Colonic mucosa (tissue), 4 donors: Measurements from ENCODE around the gene LRRFIP1. TPM values are rescaled to one million over a fixed set of nuclear protein-coding genes. Genes with fewer than 3 reads are reported as not detected.
"Not testable (repeated sequence)": the region's sequence is repeated elsewhere in the genome, so short reads cannot be mapped to it uniquely, and the experiment has no call there.

Experiments
- DNase-seq: peaks from one replicate; pipeline ENCODE4 v3.0.0-alpha.2; 2020
- H3K27ac ChIP-seq: fragments of 200-600 bp; one replicate; pipeline ENCODE4 v1.8.0; 2021
- H3K27me3 ChIP-seq: fragments of 200-600 bp; one replicate; pipeline ENCODE4 v1.8.0; 2021
- H3K36me3 ChIP-seq: fragments of 200-600 bp; one replicate; pipeline ENCODE4 v1.8.0; 2021
- H3K4me1 ChIP-seq: fragments of 200-600 bp; one replicate; pipeline ENCODE4 v1.8.0; 2021; ENCODE audit warnings: mild to moderate bottlenecking
- H3K4me3 ChIP-seq: fragments of 200-600 bp; one replicate; pipeline ENCODE4 v1.8.0; 2021
- H3K9ac ChIP-seq, 2 donors: one replicate each; pipeline ENCODE4 v1.7.0; 2013; ENCODE audit warnings: control low read depth in 2 of 2, low read depth in 2 of 2, low read length in 2 of 2
- H3K9me3 ChIP-seq: fragments of 200-600 bp; one replicate; pipeline ENCODE4 v1.8.0; 2021
- intact Hi-C: fragments of 100-400 bp; cut with DNase I; formaldehyde crosslinking; loops from one replicate; pipeline ENCODE4 v1.14.1; 2022
- total RNA-seq, 2 donors: library from RNA; stranded (reverse); fragmentation: NEBNext Ultra II Directional in 1 of 2; extraction: Animal tissue kit (Norgen Biotek cat#: 25700) in 1 of 2; gene quantifications; one replicate each; pipeline ENCODE4 v1.2.1, GENCODE V29; 2021
- TF ChIP-seq, protein P1 (sequence below): fragments of 200-600 bp; IDR thresholded peaks from one replicate; pipeline ENCODE4 v1.8.0; 2022; ENCODE audit warnings: antibody characterized with exemption, mild to moderate bottlenecking
- donor health status: healthy.
- donor health status: DM: no; HTN: no; CAD: no.
- donor health status: DM: no; HTN: no; CAD: no.

LRRFIP1 gene
- total RNA-seq, 2 donors from 2014 or later = 114 to 133 TPM

DNA sequence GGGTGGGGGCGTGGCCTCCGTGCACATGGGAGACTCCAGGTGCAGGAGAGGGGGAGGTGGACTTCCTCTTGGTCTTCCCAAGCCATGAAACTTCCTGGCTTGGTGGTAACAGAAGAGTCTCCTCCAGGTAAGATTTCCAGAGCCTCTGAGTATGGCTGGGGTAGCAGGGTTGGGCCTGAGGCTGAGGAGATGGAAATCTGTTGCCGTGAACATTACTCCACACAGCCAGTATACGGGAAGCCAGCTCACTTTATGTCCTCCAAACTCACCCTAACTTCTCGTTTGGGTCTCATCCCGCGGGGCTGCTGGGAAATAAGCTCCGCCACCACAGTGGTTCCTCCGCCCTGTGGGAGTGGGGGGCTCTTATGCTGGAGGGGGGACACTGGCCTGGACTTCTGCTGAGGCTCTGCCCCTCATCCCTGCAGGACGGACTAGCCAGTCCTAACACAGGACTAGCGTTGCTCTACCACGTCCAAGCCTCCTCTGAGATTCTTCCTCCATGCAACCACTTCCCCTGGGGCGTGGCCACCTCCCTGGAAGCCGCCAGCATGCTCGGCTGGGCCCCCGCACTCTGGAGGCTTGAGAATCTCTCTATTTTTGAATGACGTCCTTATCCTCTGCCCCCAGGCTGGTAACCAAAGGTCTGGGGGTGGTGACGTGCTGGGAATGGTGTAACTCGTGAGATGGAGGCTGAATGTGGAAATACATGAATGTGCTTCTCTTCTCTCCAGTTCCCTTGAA, 36.1 kb upstream of the LRRFIP1 start:
- TF ChIP-seq, protein P1, sequence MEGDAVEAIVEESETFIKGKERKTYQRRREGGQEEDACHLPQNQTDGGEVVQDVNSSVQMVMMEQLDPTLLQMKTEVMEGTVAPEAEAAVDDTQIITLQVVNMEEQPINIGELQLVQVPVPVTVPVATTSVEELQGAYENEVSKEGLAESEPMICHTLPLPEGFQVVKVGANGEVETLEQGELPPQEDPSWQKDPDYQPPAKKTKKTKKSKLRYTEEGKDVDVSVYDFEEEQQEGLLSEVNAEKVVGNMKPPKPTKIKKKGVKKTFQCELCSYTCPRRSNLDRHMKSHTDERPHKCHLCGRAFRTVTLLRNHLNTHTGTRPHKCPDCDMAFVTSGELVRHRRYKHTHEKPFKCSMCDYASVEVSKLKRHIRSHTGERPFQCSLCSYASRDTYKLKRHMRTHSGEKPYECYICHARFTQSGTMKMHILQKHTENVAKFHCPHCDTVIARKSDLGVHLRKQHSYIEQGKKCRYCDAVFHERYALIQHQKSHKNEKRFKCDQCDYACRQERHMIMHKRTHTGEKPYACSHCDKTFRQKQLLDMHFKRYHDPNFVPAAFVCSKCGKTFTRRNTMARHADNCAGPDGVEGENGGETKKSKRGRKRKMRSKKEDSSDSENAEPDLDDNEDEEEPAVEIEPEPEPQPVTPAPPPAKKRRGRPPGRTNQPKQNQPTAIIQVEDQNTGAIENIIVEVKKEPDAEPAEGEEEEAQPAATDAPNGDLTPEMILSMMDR = no peak
- intact Hi-C loops = no loop called here
- H3K4me3 ChIP-seq = peak overlapping the region; percentile 29
- H3K36me3 ChIP-seq = no peaks in the 10 kb centered on the region
- no peaks in the 10 kb centered on the region for H3K4me1 ChIP-seq
- H3K27me3 ChIP-seq = no peaks in the 10 kb centered on the region
- no peaks in the 10 kb centered on the region for H3K9me3 ChIP-seq
- peak overlapping the region in 1 of 2 donors; percentile 57 for H3K9ac ChIP-seq
- H3K27ac ChIP-seq = peak overlapping the region; percentile 76
- peak; percentile 89 for DNase-seq

DNA sequence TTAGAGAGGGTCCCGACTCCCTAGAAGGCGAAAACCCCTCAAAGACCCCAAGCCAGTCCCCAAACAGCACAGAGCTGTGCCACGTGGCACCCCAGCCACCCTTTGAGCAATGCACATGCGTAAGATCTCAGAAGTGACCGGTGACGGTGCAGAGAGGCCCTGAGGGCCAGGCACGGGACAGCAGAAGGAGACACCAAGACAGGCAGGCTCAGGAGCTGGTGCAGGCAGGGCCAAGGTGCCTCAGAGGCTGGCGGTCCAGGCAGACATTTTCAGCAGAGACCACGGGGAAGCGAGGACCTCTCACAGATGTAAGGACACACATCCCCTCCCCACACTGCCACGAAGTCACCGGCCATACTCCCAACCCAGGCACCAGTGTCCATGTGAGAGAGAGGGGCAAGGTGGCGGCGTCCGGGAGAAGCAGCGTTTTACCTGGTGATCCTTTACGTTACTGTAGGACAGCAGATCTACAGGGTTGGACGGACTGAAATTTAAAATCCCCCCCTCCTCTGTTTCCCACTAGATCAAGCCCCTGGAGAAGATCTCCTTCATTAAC, 34.9 kb upstream of the LRRFIP1 start:
- Histone ChIP-seq H3K9ac (no peak overlapping the region), H3K27me3 (no peaks in the 10 kb centered on the region), H3K4me3 (no peak overlapping the region), H3K27ac (no peak overlapping the region), H3K4me1 (no peaks in the 10 kb centered on the region), H3K9me3 (no peaks in the 10 kb centered on the region), H3K36me3 (no peaks in the 10 kb centered on the region)
- TF ChIP-seq, protein P1 = no peak
- intact Hi-C loops = no loop called here
- DNase-seq = no peak

DNA sequence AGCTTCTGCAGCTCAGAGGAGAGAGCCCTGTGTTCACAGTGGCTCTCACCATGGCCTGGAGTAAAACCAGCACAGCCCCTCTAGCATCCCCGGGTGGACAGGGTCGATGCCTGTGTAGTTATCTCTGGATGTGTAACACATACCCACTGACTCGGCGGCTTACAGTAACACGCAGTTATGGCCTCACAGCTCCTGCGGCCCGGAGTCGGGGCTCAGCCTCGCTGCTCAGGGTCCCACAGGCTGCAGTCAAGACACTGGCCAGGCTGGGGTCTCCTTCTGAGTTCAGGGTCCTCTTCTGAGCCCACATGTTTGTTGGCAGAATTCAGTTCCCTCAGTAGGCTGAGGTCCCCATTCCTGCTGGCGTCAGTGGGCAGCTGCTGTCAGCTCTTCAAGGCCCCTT, 34.4 kb upstream of the LRRFIP1 start:
- H3K27me3 ChIP-seq = no peaks in the 10 kb centered on the region
- no peaks in the 10 kb centered on the region for H3K9me3 ChIP-seq
- no peaks in the 10 kb centered on the region for H3K4me1 ChIP-seq
- H3K4me3 ChIP-seq = no peak overlapping the region
- no peak overlapping the region for H3K27ac ChIP-seq
- H3K36me3 ChIP-seq = no peaks in the 10 kb centered on the region
- no peak overlapping the region for H3K9ac ChIP-seq
- TF ChIP-seq, protein P1 = no peak
- intact Hi-C loops = no loop called here
- DNase-seq = no peak

DNA sequence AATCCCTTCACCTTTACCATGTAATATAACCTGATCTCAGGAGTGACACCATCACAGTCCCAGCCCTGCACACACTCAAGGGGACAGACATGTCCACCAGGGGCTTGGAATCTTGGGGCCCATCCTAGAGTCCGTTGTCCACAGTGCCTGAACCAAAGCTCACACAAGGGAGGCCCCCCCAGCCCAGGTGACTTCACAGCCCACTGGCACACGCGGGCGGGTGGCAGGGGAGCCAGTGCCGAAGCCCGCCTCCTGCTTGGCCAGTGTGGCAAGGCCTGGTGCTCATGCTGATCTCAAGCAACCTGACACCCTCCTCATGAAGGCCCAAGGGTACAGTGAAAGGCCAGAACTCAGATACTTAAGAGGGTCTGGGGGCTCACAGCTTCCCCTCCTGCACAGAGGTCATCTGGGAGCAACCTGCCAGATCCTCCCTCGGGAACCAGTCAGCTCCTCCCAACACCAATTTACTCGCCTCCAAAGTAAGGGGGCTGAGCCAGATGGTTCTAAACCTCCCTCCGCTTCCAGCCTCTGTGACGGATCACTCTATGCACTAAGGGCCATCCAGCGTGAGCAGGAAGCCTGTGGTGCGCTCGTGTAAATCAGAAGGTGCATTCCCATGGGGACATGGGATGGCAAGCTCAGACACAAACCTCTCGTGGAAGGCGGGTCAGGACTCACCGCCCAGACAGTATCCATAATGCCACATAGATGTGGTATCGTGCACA, 33.6 kb upstream of the LRRFIP1 start:
- Histone ChIP-seq H3K4me3 (no peak overlapping the region), H3K9me3 (no peaks in the 10 kb centered on the region), H3K27ac (no peak overlapping the region), H3K36me3 (no peaks in the 10 kb centered on the region), H3K9ac (no peak overlapping the region), H3K4me1 (no peaks in the 10 kb centered on the region), H3K27me3 (no peaks in the 10 kb centered on the region)
- DNase-seq = no peak
- intact Hi-C loops = no loop called here
- TF ChIP-seq, protein P1 = no peak

DNA sequence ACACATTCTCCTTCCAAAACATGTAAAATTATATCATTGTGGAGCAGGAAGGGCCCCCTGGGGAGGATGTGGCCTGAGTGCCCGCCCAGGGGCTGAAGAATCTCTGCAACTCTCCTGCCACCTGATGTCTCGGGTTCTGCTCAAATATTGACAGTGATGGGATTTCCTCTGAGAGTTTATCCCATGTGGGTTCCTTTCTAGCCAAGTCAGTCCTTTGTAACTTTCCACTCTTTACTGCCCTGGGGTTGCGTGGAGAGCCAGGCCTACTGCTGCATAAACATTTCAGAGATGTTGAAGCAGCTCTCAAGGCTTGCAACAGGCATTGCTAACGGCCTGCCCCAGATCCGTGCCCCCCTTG, 32.9 kb upstream of the LRRFIP1 start:
- intact Hi-C loops = no loop called here
- Histone ChIP-seq H3K4me3 (no peak overlapping the region), H3K36me3 (no peaks in the 10 kb centered on the region), H3K9me3 (no peaks in the 10 kb centered on the region), H3K9ac (no peak overlapping the region), H3K4me1 (no peaks in the 10 kb centered on the region), H3K27ac (no peak overlapping the region), H3K27me3 (no peaks in the 10 kb centered on the region)
- TF ChIP-seq, protein P1 = no peak
- DNase-seq = no peak

DNA sequence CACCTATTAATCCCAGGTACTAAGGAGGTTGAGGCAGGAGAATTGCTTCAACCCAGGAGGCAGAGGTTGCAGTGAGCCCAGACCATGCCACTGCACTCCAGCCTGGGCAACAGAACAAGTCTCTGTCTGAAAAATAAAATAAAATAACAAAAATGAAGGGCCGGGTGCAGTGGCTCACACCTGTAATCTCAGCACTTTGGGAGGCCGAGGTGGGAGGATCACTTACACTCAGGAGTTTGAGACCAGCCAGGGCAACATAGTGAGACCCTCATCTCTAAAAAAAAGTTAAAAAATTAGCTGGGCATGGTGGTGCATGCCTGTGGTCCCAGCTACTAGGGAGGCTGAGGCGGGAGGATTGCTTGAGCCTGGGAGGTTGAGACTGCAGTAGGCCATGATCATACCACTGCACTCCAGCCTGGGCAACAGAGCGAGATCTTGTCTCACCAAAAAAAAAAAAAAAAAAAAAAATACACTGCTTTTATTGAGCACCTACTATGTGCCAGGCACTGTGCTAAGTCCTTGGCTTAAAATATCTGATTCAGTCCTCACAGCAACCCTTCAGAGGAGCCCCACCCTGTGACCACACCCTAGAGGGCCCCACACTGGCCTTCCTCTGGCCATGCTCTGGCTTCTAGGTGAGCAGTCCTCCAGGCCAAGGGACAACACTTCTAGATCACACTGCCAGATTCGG, 31.4 kb upstream of the LRRFIP1 start:
- not testable (repeated sequence) for DNase-seq, H3K27me3 ChIP-seq, H3K4me1 ChIP-seq, H3K27ac ChIP-seq, H3K4me3 ChIP-seq, H3K9me3 ChIP-seq, H3K36me3 ChIP-seq, H3K9ac ChIP-seq
- intact Hi-C loops = loop anchor here (5.0 kb wide), 1 partner anchor 146 kb away; no protein-coding TSS in a partner anchor
